GM12864 (cell line): ENCODE results near the gene GPR158.

Source experiments
- DNase-seq: peaks from one replicate; pipeline ENCODE4 v3.0.0-alpha.2; 2011; ENCODE audit warnings: low read depth
- H3K4me3 ChIP-seq: 2 replicates; pipeline ENCODE4 v1.5.1; 2011; ENCODE audit warnings: mild to moderate bottlenecking, low read depth, low read length, control low read depth
- TF ChIP-seq, protein P1 (sequence below): IDR thresholded peaks from 2 replicates; pipeline ENCODE4 v1.5.1; 2011; ENCODE audit warnings: low read depth, mild to moderate bottlenecking, moderate library complexity, low read length, control low read depth, inconsistent platforms; ENCODE audit errors: missing control alignments

Gene GPR158

DNA sequence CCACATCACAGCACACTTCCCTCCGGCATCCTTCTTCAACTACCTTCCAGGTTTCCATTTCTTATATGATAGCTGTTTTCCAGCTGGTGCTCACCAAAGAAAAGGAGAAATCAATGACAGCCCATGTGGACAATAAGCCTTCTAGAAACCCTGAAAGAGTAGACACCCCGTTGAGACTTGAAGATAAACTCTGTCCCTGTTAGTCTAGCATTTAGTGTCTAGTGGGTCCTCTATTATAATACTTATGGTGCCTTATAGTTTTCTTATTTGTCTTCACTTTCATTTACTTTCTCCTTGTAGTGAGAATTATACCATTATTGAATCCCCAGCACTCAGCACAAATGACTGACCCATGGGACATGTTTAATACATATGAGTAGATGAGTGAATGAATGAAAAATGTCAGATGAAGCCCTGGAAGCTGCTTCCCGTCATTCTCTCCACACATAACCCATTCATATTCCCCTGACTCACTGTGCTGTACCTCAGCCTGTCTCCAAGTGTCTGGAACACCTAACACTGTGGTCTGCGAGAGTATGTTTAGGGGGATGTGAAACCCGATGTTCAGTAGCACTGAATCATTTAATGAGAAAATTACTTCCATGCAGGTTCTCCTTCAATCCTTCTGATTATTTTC lies 377.6 kb downstream of the GPR158 start:
- TF ChIP-seq, protein P1, sequence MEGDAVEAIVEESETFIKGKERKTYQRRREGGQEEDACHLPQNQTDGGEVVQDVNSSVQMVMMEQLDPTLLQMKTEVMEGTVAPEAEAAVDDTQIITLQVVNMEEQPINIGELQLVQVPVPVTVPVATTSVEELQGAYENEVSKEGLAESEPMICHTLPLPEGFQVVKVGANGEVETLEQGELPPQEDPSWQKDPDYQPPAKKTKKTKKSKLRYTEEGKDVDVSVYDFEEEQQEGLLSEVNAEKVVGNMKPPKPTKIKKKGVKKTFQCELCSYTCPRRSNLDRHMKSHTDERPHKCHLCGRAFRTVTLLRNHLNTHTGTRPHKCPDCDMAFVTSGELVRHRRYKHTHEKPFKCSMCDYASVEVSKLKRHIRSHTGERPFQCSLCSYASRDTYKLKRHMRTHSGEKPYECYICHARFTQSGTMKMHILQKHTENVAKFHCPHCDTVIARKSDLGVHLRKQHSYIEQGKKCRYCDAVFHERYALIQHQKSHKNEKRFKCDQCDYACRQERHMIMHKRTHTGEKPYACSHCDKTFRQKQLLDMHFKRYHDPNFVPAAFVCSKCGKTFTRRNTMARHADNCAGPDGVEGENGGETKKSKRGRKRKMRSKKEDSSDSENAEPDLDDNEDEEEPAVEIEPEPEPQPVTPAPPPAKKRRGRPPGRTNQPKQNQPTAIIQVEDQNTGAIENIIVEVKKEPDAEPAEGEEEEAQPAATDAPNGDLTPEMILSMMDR: no peak
- no peak overlapping the region for H3K4me3 ChIP-seq
- no peak for DNase-seq

- H3K4me3 ChIP-seq: no peak overlapping the region
- no peak for DNase-seq
- TF ChIP-seq, protein P1: peak; percentile 11
Observed at GRCh38 chr10:25555865-25556264, 381.1 kb downstream of the GPR158 start.

GRCh38 chr10:25556457-25556856 lies 381.7 kb downstream of the GPR158 start:
- no peak overlapping the region for H3K4me3 ChIP-seq
- no peak for DNase-seq
- TF ChIP-seq, protein P1: no peak

GRCh38 chr10:25557136-25557535 lies 382.3 kb downstream of the GPR158 start:
- no peak overlapping the region for H3K4me3 ChIP-seq
- DNase-seq: no peak
- TF ChIP-seq, protein P1: no peak

- TF ChIP-seq, protein P1: no peak
- no peak overlapping the region for H3K4me3 ChIP-seq
- DNase-seq: no peak
Observed at GRCh38 chr10:25561758-25562157, 387.0 kb downstream of the GPR158 start.

DNA sequence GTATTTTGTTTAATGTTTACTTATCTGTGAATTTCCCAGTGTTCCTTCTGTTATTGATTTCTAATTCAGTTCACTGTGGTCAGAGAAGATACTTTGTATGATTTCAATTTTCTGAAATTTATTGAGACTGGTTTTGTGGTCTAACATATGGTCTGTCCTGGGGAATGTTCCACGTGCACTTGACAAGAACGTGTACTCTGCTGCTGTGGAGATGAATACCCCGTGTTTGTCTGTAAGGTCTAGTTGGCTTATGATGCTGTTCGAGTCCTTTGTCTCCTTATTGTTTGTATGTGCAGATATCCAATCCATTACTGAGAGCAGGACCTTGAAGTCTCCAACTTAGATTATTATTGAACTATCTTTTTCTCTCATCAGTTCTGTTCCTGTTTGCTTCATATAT lies 387.7 kb downstream of the GPR158 start:
- H3K4me3 ChIP-seq: no peak overlapping the region
- no peak for DNase-seq
- TF ChIP-seq, protein P1: no peak

DNA sequence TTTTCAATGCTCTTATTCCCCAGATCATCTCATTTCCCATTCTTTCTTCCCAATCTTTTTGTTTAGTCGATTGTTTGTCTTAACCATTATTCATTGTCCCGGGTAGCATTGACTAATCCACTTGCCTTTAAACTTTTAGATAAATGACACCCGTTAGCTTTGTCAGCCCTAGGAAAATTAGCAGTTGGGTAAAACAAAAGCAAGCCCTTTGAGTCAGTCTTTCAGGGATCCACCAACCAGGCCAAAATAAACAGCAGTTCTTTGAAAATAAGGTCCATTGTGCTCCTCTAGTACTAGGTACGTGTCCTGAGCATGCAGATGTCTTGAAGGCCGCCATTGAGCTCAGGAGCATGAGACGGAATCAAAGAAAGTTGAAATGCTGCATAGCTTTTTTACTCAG lies 389.6 kb downstream of the GPR158 start:
- TF ChIP-seq, protein P1: no peak
- no peak overlapping the region for H3K4me3 ChIP-seq
- DNase-seq: no peak
